Cerebellar cortex (tissue), 1 donor: Measurements from ENCODE around the gene TCN1.
A peak's percentile ranks its signal among the peaks of the same experiment; 100 is the strongest.
"Not testable (repeated sequence)": the region's sequence is repeated elsewhere in the genome, so short reads cannot be mapped to it uniquely, and the experiment has no call there.

Source experiments
- DNase-seq: peaks from one replicate; pipeline ENCODE4 v3.0.0-alpha.2; 2015; ENCODE audit warnings: low spot score

The TCN1 gene

DNA sequence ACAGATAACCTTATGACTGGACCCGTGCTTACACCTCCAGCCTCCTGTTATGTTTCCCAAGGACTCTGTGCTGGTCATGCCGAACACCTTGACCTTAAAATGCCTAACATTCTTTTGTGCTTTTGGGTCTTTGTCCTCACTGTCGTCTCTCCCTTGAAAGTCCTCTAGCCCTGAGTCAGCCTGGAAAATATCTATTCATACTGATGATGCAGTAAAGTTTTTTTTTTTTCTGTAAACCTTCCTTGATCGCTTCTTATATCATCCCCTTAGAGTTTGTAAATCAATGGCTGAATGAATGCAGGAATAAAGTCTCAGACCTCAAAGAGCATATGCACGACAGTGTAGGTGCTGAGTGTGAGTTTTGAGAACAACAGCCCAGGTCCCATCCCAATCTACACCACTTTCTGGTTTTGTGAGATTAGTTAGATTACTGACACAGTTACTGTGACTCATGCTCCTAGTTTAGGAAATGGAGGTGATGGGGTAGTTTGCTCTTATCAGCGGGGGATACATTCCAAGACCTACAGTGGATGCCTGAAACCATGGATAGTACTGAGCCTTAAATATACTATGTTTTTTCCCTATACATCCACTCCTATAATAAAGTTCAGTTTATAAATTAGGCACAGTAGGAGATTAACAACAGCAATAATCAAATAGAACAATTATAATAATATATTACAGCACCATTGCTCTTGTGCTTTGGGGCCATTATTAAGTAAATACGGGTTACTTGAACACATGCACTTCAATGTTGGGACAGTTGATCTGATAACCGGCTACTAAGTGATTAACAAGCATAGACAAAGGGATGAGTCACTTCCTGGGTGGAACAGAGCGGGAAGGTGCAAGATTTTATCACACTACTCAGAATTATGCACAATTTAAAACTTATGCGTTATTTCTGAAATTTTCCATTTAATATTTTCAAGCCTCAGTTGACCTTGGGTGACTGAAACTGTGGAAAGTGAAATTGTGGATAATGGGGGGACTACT lies 8.6 kb downstream of the TCN1 start:
- DNase-seq, result no peak

DNA sequence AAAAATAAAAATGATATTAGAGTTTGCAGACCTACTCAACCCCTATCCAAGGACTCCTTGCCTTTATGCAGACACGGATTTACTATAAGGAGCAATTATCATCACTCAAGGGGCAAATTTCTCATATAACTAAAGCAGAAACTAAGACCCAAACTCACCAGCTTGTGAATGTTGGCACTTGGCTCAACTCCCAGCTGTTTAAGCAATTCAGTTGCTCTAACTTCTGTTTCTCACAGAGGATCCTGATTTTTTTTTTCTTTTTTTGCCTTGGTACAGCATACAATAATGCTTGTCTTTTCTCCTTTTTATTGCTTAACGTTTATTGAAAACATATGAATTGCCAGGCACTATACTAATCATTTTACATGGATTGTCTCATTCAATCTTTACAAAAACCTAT lies 11.4 kb downstream of the TCN1 start:
- DNase-seq, result no peak

DNA sequence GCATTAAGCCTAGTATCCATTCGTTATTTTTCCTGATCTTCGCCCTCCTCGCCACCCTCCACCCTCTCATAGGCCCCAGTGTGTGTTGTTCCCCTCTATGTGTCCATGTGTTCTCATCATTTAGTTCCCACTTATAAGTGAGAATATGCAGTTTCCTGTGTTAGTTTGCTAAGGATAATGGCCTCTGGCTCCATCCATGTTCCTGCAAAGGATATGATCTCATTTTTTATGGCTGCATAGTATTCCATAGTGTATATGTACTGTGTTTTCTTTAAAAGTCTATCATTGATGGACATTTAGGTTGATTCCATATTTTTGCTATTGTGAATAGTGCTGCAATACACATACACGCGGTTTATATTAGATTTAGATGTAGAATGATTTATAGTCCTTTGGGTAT lies 14.9 kb downstream of the TCN1 start:
- not testable (repeated sequence) for DNase-seq

DNA sequence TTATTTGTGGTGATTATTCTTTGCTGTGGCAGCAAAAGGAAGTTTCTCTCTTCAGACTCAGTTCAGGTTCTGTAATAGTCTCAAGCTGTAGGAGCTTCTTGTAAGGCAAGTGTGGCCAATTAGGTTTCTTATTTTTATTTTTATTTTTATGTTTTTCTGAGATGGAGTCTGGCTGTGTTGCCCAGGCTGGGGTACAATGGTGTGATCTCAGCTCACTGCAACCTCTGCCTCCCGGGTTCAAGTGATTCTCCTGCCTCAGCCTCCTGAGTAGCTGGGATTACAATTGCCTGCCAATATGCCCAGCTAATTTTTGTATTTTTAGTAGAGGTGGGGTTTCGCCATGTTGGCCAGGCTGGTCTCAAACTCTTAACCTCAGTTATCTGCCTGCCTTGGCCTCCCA lies 16.7 kb downstream of the TCN1 start:
- DNase-seq, result not testable (repeated sequence)

DNA sequence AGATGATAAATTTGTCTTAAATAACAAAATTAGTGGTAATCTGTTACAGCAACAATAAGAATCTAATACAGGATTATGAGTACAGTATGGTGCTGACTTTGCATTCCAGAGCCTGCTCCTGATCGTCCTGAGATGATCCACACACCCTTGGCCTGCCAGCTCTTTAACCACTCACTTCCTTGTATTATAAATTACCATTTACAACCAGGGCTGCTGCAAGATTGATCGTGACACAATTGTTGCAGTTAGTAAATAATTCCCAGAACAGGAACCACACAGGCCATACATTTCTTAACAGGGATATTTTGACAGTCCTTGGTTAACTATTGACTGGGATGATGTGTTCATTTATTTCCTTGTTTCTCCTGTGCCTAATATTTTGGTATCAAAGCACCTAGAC lies 17.2 kb downstream of the TCN1 start:
- DNase-seq, result no peak

DNA sequence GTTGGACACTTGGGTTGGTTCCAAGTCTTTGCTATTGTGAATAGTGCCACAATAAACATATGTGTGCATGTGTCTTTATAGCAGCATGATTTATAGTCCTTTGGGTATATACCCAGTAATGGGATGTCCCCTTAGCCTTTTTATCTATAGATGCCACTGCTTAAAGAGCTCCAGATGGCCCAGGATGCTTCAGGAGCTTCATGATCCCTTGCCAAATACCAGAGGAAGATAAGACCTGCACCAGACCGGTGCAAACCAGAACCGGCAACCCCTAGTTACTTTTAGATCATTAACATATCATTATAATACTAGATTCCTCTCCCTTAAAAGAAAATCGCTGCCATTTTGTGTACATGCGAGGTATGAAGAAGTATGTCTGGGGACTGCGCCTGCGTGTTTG lies 17.8 kb downstream of the TCN1 start:
- not testable (repeated sequence) for DNase-seq

DNA sequence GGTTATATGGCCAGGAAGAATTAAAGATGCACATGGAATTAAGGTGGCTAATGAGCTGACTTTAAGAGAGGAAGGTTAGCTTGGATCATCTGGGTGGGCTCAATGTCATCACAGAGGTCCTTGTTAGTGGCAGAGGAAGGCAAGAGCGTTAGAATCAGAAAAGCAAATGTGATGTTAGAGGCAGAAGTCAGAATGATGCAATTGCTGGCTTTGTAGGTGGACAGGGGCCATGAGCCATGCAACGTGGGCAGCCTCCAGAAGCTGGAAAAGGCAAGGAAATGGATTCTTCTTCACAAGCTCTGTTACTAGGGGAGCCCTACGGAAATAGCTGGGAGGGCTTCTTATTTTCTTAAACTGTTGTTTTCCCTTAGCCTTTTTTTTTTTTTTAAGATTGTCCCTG lies 18.7 kb downstream of the TCN1 start:
- DNase-seq, result no peak

DNA sequence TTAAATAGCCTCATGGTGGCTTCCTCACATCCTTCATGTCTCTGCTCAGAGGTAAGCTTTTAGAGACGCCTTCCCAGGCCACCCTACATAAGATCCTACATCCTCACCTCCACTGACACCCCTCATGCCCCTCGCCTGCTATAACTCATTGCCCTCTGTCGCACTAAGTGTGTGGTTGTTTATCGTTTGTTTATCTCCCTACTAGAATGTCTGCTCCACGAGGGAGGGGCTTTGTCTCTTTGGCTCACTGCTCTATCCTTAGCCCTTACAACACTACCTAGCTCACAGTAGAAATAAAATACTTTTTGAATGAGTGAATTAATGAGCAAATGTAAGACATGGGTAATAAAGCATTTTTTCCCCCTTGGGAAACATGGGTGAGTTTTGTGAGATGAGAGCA lies 19.7 kb downstream of the TCN1 start:
- no peak for DNase-seq

DNA sequence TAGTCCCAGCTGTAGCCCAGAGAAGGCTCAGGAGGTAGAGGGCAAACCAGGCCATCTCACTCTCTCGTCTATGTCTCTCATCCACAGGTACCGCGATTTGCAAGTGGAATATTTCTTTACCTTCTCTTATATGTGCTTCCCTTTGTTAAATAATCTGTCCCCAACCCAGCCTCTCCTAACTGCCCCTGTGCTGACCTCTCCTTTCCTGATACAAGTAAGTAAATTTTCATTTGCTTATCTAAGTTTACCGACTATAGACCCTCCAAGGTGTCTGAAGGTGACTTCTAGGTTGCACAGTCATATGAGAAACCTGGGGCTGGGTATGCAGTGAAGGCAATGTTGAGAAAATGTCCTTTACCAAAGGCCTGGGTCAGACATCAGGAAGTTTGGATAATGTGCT lies 20.9 kb downstream of the TCN1 start, which contains the start of gene CBLIF:
TSS of gene CBLIF (minus strand) at position 101 of the 400 bp plus-strand sequence. CDS start at position 55, 46 bp downstream.
- DNase-seq, result no peak

DNA sequence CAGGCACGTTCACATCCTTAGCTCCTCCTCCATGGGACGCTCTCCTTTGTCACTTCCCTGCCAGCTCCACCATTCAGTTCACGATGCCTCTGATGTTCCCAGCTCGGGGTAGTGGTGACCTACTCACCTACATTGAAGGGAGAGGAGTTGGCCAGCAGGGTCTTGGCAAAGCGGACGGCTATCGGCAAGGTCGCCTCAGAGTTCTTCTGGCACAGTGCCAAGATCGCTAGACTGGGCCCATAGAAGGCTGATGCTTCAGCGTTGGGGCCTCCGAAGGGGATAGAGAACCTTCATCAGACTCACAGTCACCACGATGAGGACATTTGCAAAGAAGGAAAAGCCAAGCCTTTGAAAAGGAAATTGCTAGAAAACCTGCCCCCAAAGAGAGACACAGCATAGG lies 24.0 kb downstream of the TCN1 start:
- no peak for DNase-seq

DNA sequence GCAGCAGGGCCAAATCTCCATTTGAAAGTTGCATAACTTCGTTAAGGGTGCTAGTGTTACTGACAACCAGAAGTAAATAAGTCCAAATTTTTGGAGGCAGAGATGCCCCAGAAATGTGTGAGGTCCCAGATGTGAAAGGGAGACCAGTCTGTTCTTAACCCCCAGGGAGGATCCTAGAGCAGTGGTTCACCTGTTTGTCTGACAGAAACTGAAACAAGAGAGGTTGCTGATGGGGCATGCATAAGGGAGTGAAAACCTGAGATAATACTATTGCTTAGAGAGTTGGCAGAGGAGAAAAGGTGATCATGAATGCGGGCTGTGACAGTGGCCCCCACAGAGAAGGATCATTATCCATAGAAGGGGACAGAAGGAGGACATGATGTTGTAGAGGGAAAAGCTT lies 24.8 kb downstream of the TCN1 start:
- DNase-seq, result no peak

DNA sequence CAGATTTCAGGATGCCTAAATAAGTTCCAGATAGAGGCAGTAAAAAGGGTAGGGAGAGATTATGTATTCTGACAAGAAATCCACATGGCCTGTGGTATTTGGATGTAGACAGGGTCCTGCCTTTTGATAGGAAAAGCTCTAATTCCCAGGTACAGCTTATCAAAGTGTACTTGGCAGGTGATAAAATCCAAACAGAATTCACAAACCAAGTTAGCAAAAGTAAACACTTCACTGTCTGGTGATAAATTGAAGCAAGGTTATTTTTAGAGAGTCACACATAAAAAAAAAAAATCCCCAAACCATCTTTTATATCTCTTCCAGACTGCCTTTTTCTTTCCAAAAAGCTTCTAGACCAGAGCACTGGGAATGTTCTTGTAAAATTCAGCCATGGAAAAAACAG lies 26.7 kb downstream of the TCN1 start:
- no peak for DNase-seq

DNA sequence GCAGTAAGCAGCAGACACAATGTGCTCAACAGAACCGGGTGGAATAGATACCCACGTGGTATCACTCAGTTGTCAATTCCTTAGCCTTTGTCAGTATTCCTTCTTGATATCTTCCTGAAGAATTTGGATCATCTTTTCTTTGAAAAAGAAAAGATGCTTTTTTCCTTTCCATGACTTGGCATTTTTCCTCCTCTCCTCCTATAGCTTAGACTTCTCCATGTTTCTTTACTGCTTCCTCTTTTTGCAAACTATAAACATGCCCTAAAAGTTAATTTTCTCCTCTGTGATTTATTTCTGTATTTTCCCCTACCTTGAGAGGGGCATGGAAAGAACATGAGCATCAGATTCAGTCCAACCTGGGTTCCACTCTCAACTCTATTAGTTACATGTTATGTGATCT lies 32.7 kb downstream of the TCN1 start:
- no peak for DNase-seq

DNA sequence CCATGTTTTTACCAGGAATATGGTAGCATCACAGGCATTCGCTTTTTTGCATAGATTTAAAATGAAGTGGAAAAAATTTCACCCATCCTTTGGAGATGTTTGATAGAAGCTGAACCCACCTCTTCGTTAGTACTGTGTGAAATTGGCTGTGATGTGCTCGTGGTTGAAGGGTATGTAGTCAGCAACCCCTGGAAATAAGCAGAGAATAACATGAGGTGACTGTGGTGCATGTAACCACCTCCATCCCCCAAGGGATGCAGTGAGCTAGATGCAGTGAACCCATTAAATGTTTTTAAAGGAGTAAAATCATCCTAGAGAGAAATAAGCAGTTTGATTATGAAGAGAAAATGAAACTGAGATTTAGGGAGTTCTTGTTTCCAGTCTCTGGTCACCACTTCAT lies 36.9 kb downstream of the TCN1 start:
- no peak for DNase-seq

DNA sequence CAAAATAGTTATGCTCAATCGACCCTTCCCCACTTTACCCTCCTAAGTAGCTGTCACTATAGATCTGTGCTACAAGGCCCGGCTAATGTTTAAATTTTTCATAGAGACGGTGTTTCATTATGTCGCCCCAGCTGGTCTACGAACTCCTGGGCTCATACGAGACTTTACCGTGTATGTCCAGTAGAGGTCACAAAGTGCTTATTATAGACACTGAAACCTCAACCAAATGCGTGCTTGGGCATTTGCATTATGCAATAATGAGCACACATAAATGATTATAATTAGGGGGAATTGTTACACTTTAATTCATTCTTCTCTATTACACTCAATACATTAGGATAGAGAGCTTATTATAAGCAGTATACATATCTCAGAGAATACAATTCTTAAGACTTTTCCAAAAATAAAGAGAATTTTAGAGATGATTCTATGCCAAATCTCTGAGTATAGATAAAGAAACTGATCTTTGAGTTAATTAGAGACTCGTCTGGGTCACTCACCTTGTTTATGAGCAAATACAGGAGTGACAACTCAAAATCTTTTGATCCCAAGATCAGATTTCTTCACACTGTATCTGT lies 43.2 kb downstream of the TCN1 start:
- DNase-seq, result peak; percentile 63

DNA sequence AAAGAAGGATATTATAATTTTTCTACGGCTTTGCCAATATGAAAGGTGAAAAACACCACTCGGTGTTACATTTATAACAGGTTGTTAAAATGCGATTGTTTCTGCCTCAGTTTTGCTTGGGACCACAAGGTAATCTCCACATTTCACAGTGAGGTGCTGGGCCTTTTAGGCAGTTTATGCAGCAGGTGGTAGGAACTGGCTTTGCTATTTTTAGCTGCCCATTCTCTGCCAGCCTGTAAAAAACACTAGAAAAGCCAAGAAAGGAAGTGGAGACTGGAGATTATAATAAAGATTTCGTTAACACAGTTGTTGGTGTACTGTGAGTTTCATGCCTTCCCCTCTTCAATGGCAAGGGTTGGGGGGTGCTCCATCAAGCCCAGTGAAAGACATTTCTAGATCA lies 47.7 kb downstream of the TCN1 start:
- no peak for DNase-seq

DNA sequence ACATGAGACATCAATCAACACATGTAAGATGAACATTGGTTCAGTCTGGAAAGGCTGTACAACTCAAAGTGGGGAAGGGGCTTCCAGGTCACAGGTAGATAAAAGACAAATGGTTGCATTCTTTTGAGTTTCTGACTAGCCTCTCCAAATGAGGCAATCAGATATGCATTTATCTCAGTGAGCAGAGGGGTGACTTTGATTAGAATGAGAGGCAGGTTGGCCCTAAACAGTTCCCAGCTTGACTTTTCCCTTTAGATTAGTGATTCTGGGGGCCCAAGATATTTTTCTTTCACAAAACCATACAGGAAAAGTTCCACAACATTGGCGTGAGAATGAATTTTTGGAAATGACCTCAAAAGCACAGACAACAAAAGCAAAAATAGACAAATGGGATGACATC lies 49.9 kb downstream of the TCN1 start:
- DNase-seq, result not testable (repeated sequence)

DNA sequence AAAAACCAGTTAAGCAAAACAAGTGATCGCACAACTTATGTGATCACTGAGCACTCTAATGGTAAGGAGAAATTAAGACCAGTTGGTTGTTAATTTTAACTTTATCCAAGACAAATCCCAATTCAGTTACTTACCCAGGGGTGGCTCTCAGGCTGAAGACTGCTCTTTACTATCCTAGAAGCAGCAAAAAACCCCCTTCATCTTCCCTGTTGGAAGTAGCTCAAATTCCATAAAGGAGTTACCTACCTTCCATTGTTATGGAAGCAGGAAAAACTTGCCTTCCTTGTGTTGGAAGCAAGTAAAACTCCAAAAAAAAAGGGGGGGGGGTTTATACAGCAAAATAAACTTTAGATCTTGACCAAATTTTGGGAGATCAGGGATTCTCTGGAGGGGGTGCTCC lies 50.5 kb downstream of the TCN1 start:
- DNase-seq, result no peak

DNA sequence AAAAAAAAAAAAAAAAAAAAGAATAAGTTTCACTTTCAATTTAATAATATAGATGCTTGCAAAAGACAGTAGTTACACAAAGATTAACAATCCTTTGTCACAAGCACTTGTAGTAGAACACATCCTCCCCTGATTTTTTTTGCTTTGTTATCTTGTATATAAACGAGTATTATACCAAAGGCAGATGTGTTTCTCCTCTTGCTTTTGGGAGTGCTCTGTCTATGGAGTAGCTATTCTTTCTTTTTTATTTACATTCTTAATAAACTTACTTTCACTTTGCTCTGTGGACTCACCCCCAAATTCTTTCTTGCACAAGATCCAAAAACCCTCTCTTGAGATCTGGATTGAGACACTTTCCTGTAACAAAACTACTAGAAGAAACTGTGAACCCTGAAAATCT lies 52.3 kb downstream of the TCN1 start:
- no peak for DNase-seq

DNA sequence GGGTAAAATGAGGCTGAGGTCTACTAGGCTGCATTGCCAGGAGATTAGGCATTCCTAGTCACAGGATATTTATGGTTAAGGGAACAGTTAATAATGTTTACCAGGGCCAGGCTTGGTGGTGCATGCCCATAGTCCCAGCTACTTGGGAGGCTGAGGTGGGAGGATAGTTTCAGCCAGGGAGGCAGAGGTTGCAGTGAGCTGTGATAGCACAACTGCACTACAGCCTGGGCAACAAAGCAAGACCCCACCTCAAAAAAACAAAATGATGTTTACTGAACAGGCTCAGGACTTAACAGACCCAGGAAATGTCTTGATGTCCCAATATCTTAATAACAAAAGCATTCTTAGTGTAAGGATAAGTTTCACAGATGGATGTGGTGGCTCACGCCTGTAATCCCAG lies 52.9 kb downstream of the TCN1 start:
- DNase-seq, result no peak

DNA sequence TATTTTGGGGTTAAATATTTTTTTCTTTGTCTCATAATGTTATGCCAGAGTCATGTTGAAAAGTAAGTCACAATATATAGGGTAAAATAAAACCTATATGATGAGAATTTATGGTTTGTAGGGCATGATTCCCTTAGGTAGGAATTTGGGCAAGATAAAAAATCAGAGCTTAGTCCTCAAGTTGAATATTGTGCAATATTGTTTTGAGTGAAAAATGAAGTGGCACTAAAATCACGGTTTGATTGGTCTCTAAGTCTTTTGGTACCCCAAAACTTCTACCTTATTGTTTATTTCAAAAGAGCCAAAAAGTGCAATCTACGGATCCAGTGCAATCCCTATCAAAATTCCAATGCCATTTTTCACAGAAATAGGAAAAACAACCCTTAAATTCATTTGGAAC lies 54.1 kb downstream of the TCN1 start:
- no peak for DNase-seq

DNA sequence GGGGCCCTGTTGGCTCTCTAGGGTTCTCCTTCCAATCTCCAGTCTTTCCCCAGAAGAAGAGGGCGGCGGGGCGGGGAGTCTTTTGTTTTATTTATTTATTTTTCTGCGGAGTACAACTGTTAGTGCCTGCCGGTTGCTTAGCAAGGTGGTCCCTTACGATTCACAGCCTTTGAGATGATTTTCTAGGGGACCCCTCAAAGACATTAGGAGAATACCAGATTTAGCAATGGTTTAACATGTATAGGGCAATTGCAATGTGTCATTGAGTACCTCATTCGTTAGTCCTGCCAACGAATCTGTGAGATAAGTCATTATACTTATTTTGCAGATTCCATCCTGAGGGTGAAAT lies 55.4 kb downstream of the TCN1 start:
- no peak for DNase-seq

DNA sequence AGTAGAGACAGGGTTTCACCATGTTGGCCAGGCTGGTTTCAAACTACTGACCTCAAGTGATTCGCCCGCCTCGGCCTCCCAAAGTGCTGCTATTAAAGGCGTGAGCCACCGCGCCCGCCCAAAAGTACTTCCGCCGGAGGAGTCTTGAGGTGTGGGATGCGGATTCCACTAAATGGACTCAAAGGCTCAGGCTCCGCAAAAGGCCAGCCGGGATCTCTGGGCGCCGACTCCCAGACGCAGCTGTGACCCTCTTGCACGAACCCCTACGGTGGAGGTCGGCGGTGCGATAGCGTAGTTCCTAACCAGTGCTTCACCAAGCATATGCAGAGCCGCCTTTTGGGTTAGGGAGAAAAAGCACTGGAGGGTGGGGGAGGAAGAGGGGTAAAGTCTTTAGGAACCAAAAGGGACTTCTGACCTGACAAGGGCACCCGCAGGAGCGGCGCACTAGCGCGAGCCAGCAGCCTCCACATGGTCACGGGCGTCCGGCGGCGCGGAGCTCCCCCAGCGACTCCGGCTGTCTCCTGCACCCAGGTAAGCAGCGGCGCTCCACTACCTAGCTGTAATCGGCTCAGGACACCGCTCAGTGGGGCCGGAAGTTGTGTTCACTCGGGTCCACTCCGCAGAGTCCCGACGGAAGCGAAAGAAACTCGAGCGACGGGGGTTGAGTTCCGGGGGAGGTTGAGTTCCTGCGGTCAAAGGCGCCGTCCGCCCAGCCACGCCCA lies 55.9 kb downstream of the TCN1 start, which contains the start of gene MRPL16:
TSS of gene MRPL16 (minus strand) at position 590 of the 722 bp plus-strand sequence. CDS start at position 470, 120 bp downstream.
- DNase-seq, result peak; percentile 90
